K562 (cell line): ENCODE results near the gene UBA7. TPM values are rescaled to one million over a fixed set of nuclear protein-coding genes. Genes with fewer than 3 reads are reported as not detected.

Source experiments
- ASH1L ChIP-seq: fragments of 450-650 bp; IDR thresholded peaks from 2 replicates; pipeline ENCODE4 v1.6.1; 2018; ENCODE audit warnings: borderline replicate concordance, mild to moderate bottlenecking, low read depth; ENCODE audit not compliant: partially characterized antibody
- BDP1 ChIP-seq: IDR thresholded peaks from 3 replicates; pipeline ENCODE4 v1.6.1; 2011; ENCODE audit not compliant: insufficient read length, insufficient read depth
- CCNT2 ChIP-seq: IDR thresholded peaks from 2 replicates; pipeline ENCODE4 v1.6.1; 2011; ENCODE audit warnings: borderline replicate concordance, low read depth, mild to moderate bottlenecking, moderate library complexity, mixed read lengths, low read length; ENCODE audit not compliant: insufficient read length; ENCODE audit errors: extremely low read depth
- FOXA3 ChIP-seq, 2 experiments: fragments of 450-650 bp in 1 of 2; sonication (generic) in 1 of 2; formaldehyde crosslinking; IDR thresholded peaks in 1 of 2; conservative IDR thresholded peaks in 1 of 2; 2 replicates each; pipeline versions ENCODE4 v1.4.0 to v1.8.0; 2020 to 2022; ENCODE audit warnings: mild to moderate bottlenecking in 2 of 2, missing genetic modification reagents in 1 of 2
- HNRNPLL ChIP-seq: fragments of 200-400 bp; formaldehyde crosslinking; IDR thresholded peaks from 2 replicates; pipeline ENCODE4 v1.6.1; 2017; ENCODE audit warnings: low read length, low read depth, mild to moderate bottlenecking; ENCODE audit not compliant: poor library complexity, severe bottlenecking
- JUN ChIP-seq, 2 experiments: sonication (generic) in 1 of 2; formaldehyde crosslinking in 1 of 2; IDR thresholded peaks; 2 replicates each; pipeline versions ENCODE4 v1.6.1 to v1.8.0; 2012 to 2022; ENCODE audit warnings: borderline replicate concordance in 2 of 2, mild to moderate bottlenecking in 2 of 2, improper control_type of control experiment in 1 of 2, low read depth in 1 of 2, low read length in 1 of 2, missing genetic modification reagents in 1 of 2
- MYNN ChIP-seq, 2 experiments: sonication (generic); formaldehyde crosslinking in 1 of 2; IDR thresholded peaks; 2 replicates each; pipeline versions ENCODE4 v1.5.0 to v1.6.1; 2016 to 2020; ENCODE audit warnings: antibody characterized with exemption in 1 of 2, missing genetic modification reagents in 1 of 2
- NBN ChIP-seq: fragments of 450-650 bp; IDR thresholded peaks from 2 replicates; pipeline ENCODE4 v1.6.1; 2016; ENCODE audit warnings: low read depth, mild to moderate bottlenecking
- NR4A1 ChIP-seq, 2 experiments: fragments of 250-450 bp in 1 of 2; fragments of 450-650 bp in 1 of 2; sonication (Bioruptor Pico) in 1 of 2; IDR thresholded peaks; 2 replicates each; pipeline versions ENCODE4 v1.4.0 to v1.6.1; 2016 to 2020; ENCODE audit warnings: mild to moderate bottlenecking in 2 of 2, missing compliant biosample characterization in 1 of 2, missing genetic modification characterization in 1 of 2, moderate library complexity in 1 of 2
- PBX2 ChIP-seq, 2 experiments: IDR thresholded peaks in 1 of 2; conservative IDR thresholded peaks in 1 of 2; 2 replicates each; pipeline ENCODE4 v1.6.1; 2016; ENCODE audit warnings: low read depth in 2 of 2, mild to moderate bottlenecking in 1 of 2, missing compliant biosample characterization in 1 of 2, missing genetic modification characterization in 1 of 2, moderate library complexity in 1 of 2
- PTBP1 ChIP-seq: fragments of 200-400 bp; formaldehyde crosslinking; IDR thresholded peaks from 2 replicates; pipeline ENCODE4 v1.6.1; 2017; ENCODE audit warnings: low read depth, low read length
- TFAP4 ChIP-seq: sonication (generic); formaldehyde crosslinking; IDR thresholded peaks from 2 replicates; pipeline ENCODE4 v1.8.0; 2022; ENCODE audit warnings: missing genetic modification reagents, mild to moderate bottlenecking, moderate library complexity, borderline replicate concordance
- ZBTB43 ChIP-seq: sonication (generic); formaldehyde crosslinking; IDR thresholded peaks from 2 replicates; pipeline ENCODE4 v1.8.0; 2023; ENCODE audit warnings: mild to moderate bottlenecking, missing genetic modification reagents
- ZNF133 ChIP-seq: fragments of 250-450 bp; sonication (Bioruptor Pico); IDR thresholded peaks from 2 replicates; pipeline ENCODE4 v1.4.0; 2020; ENCODE audit warnings: mild to moderate bottlenecking
- ZNF232 ChIP-seq: sonication (generic); formaldehyde crosslinking; IDR thresholded peaks from 2 replicates; pipeline ENCODE4 v1.8.0; 2022; ENCODE audit warnings: mild to moderate bottlenecking, missing genetic modification reagents
- ZNF766 ChIP-seq: fragments of 200-800 bp; sonication (Bioruptor generic); conservative IDR thresholded peaks from 2 replicates; pipeline ENCODE4 v1.6.1; 2016; ENCODE audit warnings: missing genetic modification characterization, missing compliant biosample characterization
- polyA plus RNA-seq, 8 experiments: library from polyadenylated mRNA; depleted of rRNA in 4 of 8; stranded (reverse) in 5 of 8; unstranded in 3 of 8; fragments of >200 nt; fragmentation: Nextera tagmentation in 2 of 8; fragmentation: Illumina TruSeq in 1 of 8; extraction: Ambion mirVana in 2 of 8; extraction: Trizol in 1 of 8; gene quantifications; 2 replicates each; pipeline versions ENCODE4 v1.2.1 to v1.2.3, GENCODE V29; 2011 to 2014; ENCODE audit warnings: inconsistent platforms in 1 of 8, missing spikeins in 1 of 8
- total RNA-seq, 7 experiments: library from RNA; depleted of rRNA in 6 of 7; stranded (reverse); fragments of >200 nt in 6 of 7; fragmentation: Illumina TruSeq in 2 of 7; extraction: Trizol in 2 of 7; gene quantifications; 2 replicates each; pipeline versions ENCODE4 v1.2.1 to v1.2.3, GENCODE V29; 2011 to 2021; ENCODE audit warnings: low replicate concordance in 1 of 7
- TF ChIP-seq, protein P1 (sequence below): fragments of 450-650 bp; formaldehyde crosslinking; IDR thresholded peaks from 2 replicates; pipeline ENCODE4 v1.4.0; 2022; ENCODE audit warnings: missing genetic modification characterization
- TF ChIP-seq, protein P2 (sequence below): fragments of 250-450 bp; sonication (Bioruptor Pico); IDR thresholded peaks from 2 replicates; pipeline ENCODE4 v1.6.1; 2021; ENCODE audit warnings: mild to moderate bottlenecking

The UBA7 gene
- total and polyA plus RNA-seq, 9 of the 15 experiments (the other 6 are each of a cell fraction or from before 2014, with no cell fraction given): 0.17 to 3.3 (median 2.0) TPM

DNA sequence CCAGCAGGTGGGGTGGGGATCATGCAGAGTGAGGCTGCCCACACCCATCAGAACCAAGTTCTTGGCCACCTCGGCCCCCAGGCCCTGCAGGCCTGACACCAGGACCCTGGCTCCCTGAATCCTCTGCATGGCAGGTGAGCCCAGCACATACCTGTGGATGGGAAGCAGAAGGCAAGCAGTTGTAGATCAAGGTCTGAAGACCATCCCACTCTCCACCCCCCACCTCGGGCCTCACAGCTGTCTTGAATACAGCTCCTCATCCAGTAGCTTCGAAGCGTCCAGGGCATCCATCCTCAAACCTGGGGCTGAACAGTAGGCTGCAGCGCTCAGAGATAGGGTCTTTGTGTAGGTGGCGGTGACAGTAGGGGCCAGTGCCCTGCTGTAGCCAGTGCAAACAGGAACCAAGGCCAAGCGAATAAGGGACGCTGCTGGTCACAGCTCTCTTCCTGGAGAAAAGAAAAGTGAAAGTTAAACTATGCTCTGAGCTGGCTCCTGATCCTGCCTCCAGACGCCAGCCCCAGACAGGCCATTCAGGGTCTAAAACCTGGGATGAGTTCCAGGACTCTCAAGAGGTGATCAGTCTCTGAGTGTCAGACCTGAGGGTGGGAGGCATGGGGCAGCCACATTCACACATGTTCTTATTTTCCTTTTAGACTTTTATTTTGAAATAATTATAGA lies at the start of gene UBA7 (continued):
- TF ChIP-seq PBX2 (CRISPR knock-in tag; IDR thresholded peaks at IDR 0.05; ENCODE audit: low read depth) (no peak), PBX2 (tag; conservative IDR thresholded peaks at IDR 0.05; ENCODE audit: low read depth) (0 out of 2 replicates have a peak, but pooled peaks have one; percentile 23), MYNN (IDR thresholded peaks at IDR 0.05) (peak; percentile 95), MYNN (CRISPR knock-in tag; IDR thresholded peaks at IDR 0.05) (no peak), NR4A1 (CRISPR knock-in tag; IDR thresholded peaks at IDR 0.05) (no peak), NR4A1 (tag; IDR thresholded peaks at IDR 0.05) (peak; percentile 29; the same call in 1 of the 2 replicates), PTBP1 (no peak), FOXA3 (CRISPR knock-in tag; conservative IDR thresholded peaks at IDR 0.05 in 1 of 2, IDR thresholded peaks at IDR 0.05 in 1 of 2) (no peak), ZNF766 (0 out of 2 replicates have a peak, but pooled peaks have one; percentile 42), CCNT2 (no peak), TFAP4 (CRISPR knock-in tag) (peak; percentile 49; the same call in 1 of the 2 replicates), HNRNPLL (no peak), ZBTB43 (CRISPR knock-in tag) (no peak), ZNF133 (CRISPR knock-in tag) (no peak), JUN (IDR thresholded peaks at IDR 0.05; ENCODE audit: borderline replicate concordance, low read depth, low read length) (no peak), JUN (CRISPR knock-in tag; IDR thresholded peaks at IDR 0.05; ENCODE audit: borderline replicate concordance) (no peak), ZNF232 (CRISPR knock-in tag) (no peak), ASH1L (no peak), NBN (no peak), BDP1 (no peak)
- TF ChIP-seq, protein P1, sequence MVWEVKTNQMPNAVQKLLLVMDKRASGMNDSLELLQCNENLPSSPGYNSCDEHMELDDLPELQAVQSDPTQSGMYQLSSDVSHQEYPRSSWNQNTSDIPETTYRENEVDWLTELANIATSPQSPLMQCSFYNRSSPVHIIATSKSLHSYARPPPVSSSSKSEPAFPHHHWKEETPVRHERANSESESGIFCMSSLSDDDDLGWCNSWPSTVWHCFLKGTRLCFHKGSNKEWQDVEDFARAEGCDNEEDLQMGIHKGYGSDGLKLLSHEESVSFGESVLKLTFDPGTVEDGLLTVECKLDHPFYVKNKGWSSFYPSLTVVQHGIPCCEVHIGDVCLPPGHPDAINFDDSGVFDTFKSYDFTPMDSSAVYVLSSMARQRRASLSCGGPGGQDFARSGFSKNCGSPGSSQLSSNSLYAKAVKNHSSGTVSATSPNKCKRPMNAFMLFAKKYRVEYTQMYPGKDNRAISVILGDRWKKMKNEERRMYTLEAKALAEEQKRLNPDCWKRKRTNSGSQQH: no peak
- TF ChIP-seq, protein P2, sequence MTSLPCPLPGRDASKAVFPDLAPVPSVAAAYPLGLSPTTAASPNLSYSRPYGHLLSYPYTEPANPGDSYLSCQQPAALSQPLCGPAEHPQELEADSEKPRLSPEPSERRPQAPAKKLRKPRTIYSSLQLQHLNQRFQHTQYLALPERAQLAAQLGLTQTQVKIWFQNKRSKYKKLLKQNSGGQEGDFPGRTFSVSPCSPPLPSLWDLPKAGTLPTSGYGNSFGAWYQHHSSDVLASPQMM (CRISPR knock-in tag): no peak
